Right renal pelvis (tissue), 4 donors: ENCODE results near the gene GPR152. TPM values are rescaled to one million over a fixed set of nuclear protein-coding genes. Genes with fewer than 3 reads are reported as not detected.

ENCODE experiments used
- DNase-seq, 4 donors: peaks; one replicate each; pipeline ENCODE4 v3.0.0-alpha.2; 2013; ENCODE audit warnings: low read depth in 4 of 4, low spot score in 3 of 4, missing footprints in 1 of 4
- polyA plus RNA-seq, 4 donors: library from polyadenylated mRNA; unstranded; fragments of 120-200 nt; gene quantifications; one replicate each; pipeline ENCODE4 v1.2.1, GENCODE V29; 2013; ENCODE audit not compliant: insufficient read length in 4 of 4

Gene GPR152
- polyA plus RNA-seq, 4 donors: not detected

- DNase-seq: peak; percentile 67 to 84 (median 75)
These were observed 50.9 kb downstream of the GPR152 start, which contains the start of gene PPP1CA for GRCh38 chr11:67401495-67402191. Gene PPP1CA, minus strand, starts transcription at chr11:67401858. Its CDS starts 76 bp downstream, at chr11:67401782.

Other genes starting within 250 kb of the GPR152 start
- 10 to 100 TPM; 45.6 to 65.0 (median 49.0) TPM for gene GRK2, start 186.3 kb downstream of the GPR152 start, polyA plus RNA-seq
- 10 to 100 TPM; 21.3 to 32.9 (median 27.4) TPM for gene ANKRD13D, start 163.4 kb downstream of the GPR152 start, polyA plus RNA-seq
- gene SSH3, start 149.2 kb downstream of the GPR152 start, polyA plus RNA-seq: 10 to 100 TPM; 24.3 to 32.3 (median 24.6) TPM
- 10 to 100 TPM; 18.7 to 36.1 (median 23.9) TPM for gene POLD4, start 99.2 kb downstream of the GPR152 start, polyA plus RNA-seq
- 1 to 10 TPM; 4.5 to 6.3 (median 5.1) TPM for gene CLCF1, start 79.1 kb downstream of the GPR152 start, polyA plus RNA-seq
- 10 to 100 TPM; 20.1 to 27.3 (median 21.6) TPM for gene RAD9A, start 60.7 kb downstream of the GPR152 start, polyA plus RNA-seq
- gene PPP1CA, start 50.9 kb downstream of the GPR152 start, polyA plus RNA-seq: 100 to 1,000 TPM; 146 to 188 (median 155) TPM
- gene TBC1D10C, start 48.6 kb downstream of the GPR152 start, polyA plus RNA-seq: 1 to 10 TPM; 3.3 to 7.6 (median 5.1) TPM
- 1 to 10 TPM; 1.7 to 2.5 (median 2.3) TPM for gene CARNS1, start 37.1 kb downstream of the GPR152 start, polyA plus RNA-seq
- 10 to 100 TPM; 44.3 to 51.8 (median 45.4) TPM for gene RPS6KB2, start 24.2 kb downstream of the GPR152 start, polyA plus RNA-seq
- gene PTPRCAP, start 15.0 kb downstream of the GPR152 start, polyA plus RNA-seq: 1 to 10 TPM in 3 of 4 donors, under 1 TPM in 1; 0.96 to 2.7 (median 1.4) TPM
- 10 to 100 TPM; 61.7 to 88.8 (median 66.6) TPM for gene CORO1B, start 9.3 kb downstream of the GPR152 start, polyA plus RNA-seq
- under 1 TPM; 0.20 to 0.74 (median 0.41) TPM for gene CABP4, start 2.6 kb upstream of the GPR152 start, polyA plus RNA-seq
- gene TMEM134, start 16.5 kb upstream of the GPR152 start, polyA plus RNA-seq: 10 to 100 TPM; 43.8 to 73.6 (median 49.3) TPM
- gene AIP, start 30.3 kb upstream of the GPR152 start, polyA plus RNA-seq: 10 to 100 TPM; 55.4 to 71.8 (median 59.1) TPM
- 10 to 100 TPM; 25.7 to 43.7 (median 32.1) TPM for gene PITPNM1, start 52.6 kb upstream of the GPR152 start, polyA plus RNA-seq
- gene CDK2AP2, start 55.4 kb upstream of the GPR152 start, polyA plus RNA-seq: 10 to 100 TPM; 41.6 to 75.9 (median 49.0) TPM
- under 1 TPM in 2 of 4 donors, not detected in 2; 0.19 to 0.61 TPM for gene CABP2, start 70.7 kb upstream of the GPR152 start, polyA plus RNA-seq
- 1,000 to 10,000 TPM in 1 of 4 donors, 100 to 1,000 TPM in 3; 756 to 1,003 (median 789) TPM for gene GSTP1, start 131.1 kb upstream of the GPR152 start, polyA plus RNA-seq
- gene NDUFV1, start 154.2 kb upstream of the GPR152 start, polyA plus RNA-seq: 100 to 1,000 TPM; 168 to 207 (median 184) TPM
- gene NUDT8, start 177.2 kb upstream of the GPR152 start, polyA plus RNA-seq: 1 to 10 TPM; 5.0 to 8.4 (median 6.8) TPM
- under 1 TPM in 2 of 4 donors, not detected in 2; 0.04 to 0.11 TPM for gene TBX10, start 187.0 kb upstream of the GPR152 start, polyA plus RNA-seq
- gene ACY3, start 198.0 kb upstream of the GPR152 start, polyA plus RNA-seq: 10 to 100 TPM; 21.4 to 39.0 (median 26.7) TPM
- 1 to 10 TPM; 1.9 to 4.8 (median 3.1) TPM for gene ALDH3B2, start 221.9 kb upstream of the GPR152 start, polyA plus RNA-seq